GM21367 (cell line): ENCODE data around the gene SULT2A1.
"Not testable (repeated sequence)": the region's sequence is repeated elsewhere in the genome, so short reads cannot be mapped to it uniquely, and the experiment has no call there.

Source experiments
- ATAC-seq: cut with Tn5 transposase; IDR thresholded peaks from one replicate; pipeline ENCODE4 v1.9.1; 2021; ENCODE audit not compliant: unreplicated experiment

The SULT2A1 gene

GRCh38 chr19:47860602-47861297 lies 25.4 kb downstream of the SULT2A1 start:
- no peak for ATAC-seq

GRCh38 chr19:47859838-47860237 lies 26.3 kb downstream of the SULT2A1 start:
- ATAC-seq, result not testable (repeated sequence)

GRCh38 chr19:47858646-47859285 lies 27.3 kb downstream of the SULT2A1 start, which contains the start of gene TPRX2:
Gene TPRX2, plus strand, starts transcription at chr19:47859235. Its CDS starts 12 bp downstream, at chr19:47859247.
- ATAC-seq, result not testable (repeated sequence)

GRCh38 chr19:47858231-47858630 lies 27.9 kb downstream of the SULT2A1 start:
- ATAC-seq, result not testable (repeated sequence)

- no peak for ATAC-seq
These were observed 31.7 kb downstream of the SULT2A1 start for GRCh38 chr19:47854459-47854858.

GRCh38 chr19:47853003-47853402 lies 33.1 kb downstream of the SULT2A1 start:
- ATAC-seq, result no peak

- ATAC-seq, result no peak
These were observed 37.2 kb downstream of the SULT2A1 start for GRCh38 chr19:47848823-47849473.

GRCh38 chr19:47848425-47848822 lies 37.7 kb downstream of the SULT2A1 start:
- ATAC-seq, result no peak

- no peak for ATAC-seq
These were observed 43.2 kb downstream of the SULT2A1 start for GRCh38 chr19:47842941-47843340.

- no peak for ATAC-seq
These were observed 46.2 kb downstream of the SULT2A1 start for GRCh38 chr19:47839913-47840312.

GRCh38 chr19:47839411-47839810 lies 46.7 kb downstream of the SULT2A1 start:
- no peak for ATAC-seq

GRCh38 chr19:47836038-47836437 lies 50.1 kb downstream of the SULT2A1 start:
- no peak for ATAC-seq

GRCh38 chr19:47832723-47833122 lies 53.4 kb downstream of the SULT2A1 start:
- no peak for ATAC-seq

GRCh38 chr19:47826800-47827199 lies 59.3 kb downstream of the SULT2A1 start:
- no peak for ATAC-seq

GRCh38 chr19:47824396-47824795 lies 61.7 kb downstream of the SULT2A1 start:
- ATAC-seq, result no peak

GRCh38 chr19:47821460-47822020 lies 64.6 kb downstream of the SULT2A1 start, which contains the start of gene CRX:
Gene CRX, plus strand, starts transcription at chr19:47821937. Its CDS starts 12,507 bp downstream, at chr19:47834444.
- ATAC-seq, result no peak
